ENCODE measurements around the gene TIMM8B.
"Not testable (repeated sequence)": the region's sequence is repeated elsewhere in the genome, so short reads cannot be mapped to it uniquely, and the experiment has no call there.

The TIMM8B gene

DNA sequence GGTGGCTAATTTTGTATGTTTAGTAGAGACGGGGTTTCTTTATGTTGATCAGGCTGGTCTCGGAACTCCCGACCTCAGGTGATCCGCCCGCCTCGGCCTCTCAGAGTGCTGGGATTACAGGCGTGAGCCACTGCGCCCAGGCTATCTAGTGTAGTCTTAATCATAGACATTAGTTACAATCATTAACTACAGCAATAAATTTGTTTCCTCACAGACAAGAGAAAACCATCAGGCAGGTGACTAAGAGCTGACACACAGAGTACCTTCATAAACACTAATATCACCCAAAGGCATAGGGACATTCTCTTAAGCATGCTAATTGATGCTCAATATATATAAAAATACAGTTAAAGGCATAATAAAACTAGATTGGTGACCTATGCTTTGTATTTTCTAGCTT, 19.5 kb upstream of the TIMM8B start:
- no peak for DNase-seq (ENCODE audit: low read depth)
- TF ChIP-seq, protein P1, sequence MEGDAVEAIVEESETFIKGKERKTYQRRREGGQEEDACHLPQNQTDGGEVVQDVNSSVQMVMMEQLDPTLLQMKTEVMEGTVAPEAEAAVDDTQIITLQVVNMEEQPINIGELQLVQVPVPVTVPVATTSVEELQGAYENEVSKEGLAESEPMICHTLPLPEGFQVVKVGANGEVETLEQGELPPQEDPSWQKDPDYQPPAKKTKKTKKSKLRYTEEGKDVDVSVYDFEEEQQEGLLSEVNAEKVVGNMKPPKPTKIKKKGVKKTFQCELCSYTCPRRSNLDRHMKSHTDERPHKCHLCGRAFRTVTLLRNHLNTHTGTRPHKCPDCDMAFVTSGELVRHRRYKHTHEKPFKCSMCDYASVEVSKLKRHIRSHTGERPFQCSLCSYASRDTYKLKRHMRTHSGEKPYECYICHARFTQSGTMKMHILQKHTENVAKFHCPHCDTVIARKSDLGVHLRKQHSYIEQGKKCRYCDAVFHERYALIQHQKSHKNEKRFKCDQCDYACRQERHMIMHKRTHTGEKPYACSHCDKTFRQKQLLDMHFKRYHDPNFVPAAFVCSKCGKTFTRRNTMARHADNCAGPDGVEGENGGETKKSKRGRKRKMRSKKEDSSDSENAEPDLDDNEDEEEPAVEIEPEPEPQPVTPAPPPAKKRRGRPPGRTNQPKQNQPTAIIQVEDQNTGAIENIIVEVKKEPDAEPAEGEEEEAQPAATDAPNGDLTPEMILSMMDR (conservative IDR thresholded peaks at IDR 0.05; ENCODE audit: low read depth, low read length) = no peak
- no peak overlapping the region for H3K4me3 ChIP-seq (ENCODE audit: low read length)

DNA sequence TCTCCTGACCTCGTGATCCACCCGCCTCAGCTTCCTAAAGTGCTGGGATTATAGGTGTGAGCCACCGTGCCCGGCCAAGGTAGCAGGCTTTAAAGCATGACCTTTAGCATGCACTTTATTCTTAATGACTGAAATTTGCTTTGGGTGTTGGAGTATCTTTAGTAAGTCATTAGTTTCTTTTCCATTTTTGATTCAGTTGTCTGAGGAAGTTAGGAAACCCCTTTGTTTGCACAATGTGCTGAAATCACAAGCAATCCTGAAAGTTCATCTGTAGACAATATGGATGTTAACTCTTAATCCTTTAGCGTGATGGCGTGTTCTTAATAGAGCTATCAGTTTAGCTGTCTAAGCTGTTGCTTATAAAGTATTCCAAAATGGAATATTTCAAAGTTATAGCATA, 16.9 kb upstream of the TIMM8B start:
- TF ChIP-seq, protein P1 (conservative IDR thresholded peaks at IDR 0.05; ENCODE audit: low read depth, low read length) = no peak
- no peak overlapping the region for H3K4me3 ChIP-seq (ENCODE audit: low read length)

DNA sequence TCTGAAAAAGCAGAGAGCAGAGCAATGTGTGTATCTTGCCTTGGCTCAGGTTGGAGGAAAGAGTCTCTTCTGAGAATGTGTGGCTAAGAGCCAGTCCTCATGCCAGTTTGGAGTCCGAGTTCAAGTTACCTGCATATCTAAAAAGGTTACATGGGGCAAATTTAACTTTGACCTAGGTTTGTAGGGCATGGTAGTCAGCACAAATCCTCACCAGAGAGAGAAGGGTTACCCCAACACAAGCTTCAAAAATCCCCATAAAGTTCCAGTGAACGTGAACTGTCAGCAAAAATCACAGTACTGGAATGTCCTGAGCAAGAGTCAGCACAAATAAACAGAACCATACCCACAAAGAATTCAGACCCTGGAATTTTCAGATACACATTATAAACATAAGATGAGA, 13.9 kb upstream of the TIMM8B start:
- TF ChIP-seq, protein P1 (conservative IDR thresholded peaks at IDR 0.05; ENCODE audit: low read depth, low read length) = no peak
- no peak overlapping the region for H3K4me3 ChIP-seq (ENCODE audit: low read length)
- DNase-seq (ENCODE audit: low read depth) = no peak

More for the DNA sequence above, 16.9 kb upstream of the TIMM8B start:
- no peak for DNase-seq (ENCODE audit: low read depth)

DNA sequence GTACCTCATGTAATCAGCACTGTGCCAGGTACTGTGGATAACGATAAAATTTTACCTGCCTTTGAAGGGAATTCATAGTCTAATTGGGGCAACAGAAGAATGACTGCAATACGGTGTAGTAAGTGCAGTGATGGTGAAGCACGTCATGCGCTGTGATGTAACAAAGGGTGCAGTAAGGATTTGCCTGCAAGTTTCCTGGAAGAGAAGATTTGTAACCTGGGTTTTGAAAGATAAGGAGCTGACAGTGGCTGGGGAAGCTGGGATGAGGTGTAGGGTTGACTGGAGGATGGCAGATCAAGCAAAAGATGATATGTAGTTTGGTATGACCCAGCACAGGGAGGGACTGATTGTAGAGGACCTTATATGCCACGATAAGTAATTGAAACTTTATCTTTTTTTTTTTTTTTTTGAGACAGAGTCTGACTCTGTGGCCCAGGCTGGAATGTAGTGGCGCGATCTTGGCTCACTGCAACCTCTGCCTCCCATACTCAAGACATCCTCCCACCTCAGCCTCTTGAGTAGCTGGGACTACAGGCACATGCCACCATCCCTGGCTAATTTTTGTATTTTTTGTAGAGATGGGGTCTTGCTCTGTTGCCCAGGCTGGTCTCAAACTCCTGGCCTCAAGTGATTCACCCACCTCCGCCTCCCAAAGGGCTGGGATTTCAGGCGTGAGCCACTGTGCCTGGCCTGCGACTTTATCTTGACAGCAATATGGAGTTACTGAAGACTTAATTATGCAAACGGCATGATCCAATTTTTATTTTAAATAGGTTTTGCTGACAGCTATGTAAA, 11.4 kb upstream of the TIMM8B start:
- TF ChIP-seq, protein P1 (conservative IDR thresholded peaks at IDR 0.05; ENCODE audit: low read depth, low read length) = no peak
- H3K4me3 ChIP-seq (ENCODE audit: low read length) = no peak overlapping the region
- DNase-seq (ENCODE audit: low read depth) = no peak

DNA sequence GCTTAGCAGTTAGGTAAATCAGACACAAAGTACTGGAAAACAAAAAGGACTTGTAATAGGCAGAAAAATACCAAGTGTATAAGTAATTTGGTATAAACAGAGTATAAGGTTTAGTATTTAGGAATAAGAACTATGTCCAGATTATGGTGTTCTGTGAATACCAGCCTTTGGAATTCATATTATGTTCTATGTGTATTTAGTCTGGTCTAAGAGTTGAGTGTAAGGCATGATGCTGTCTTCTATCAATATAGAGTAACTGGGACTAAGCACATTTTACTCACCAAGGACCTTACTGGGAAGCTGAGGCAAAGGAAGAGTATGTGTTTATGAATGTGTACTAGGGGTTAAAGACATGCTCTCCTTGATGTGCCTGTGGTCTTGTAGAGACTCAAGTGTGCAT, 9.6 kb upstream of the TIMM8B start:
- TF ChIP-seq, protein P1 (conservative IDR thresholded peaks at IDR 0.05; ENCODE audit: low read depth, low read length) = no peak
- no peak overlapping the region for H3K4me3 ChIP-seq (ENCODE audit: low read length)
- DNase-seq (ENCODE audit: low read depth) = no peak

DNA sequence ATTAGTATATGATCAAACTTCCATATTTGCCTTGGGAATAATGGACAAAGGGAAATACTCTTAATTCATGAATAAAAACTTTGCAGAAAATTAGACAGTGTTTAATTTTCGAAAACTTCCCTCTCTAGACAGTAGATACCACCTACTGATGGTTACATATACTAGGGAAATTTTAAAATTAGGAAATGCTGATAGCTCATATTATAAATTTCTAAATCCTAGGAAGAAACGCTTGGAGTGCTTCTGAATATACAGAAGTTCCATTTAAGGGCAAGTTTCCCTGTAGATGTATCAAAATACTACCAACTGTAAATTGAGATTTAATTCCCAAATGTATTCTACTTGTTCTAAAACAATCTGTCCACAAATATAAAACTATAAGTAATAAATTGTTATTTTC, 8.7 kb upstream of the TIMM8B start:
- not testable (repeated sequence) for DNase-seq (ENCODE audit: low read depth); H3K4me3 ChIP-seq (ENCODE audit: low read length)

DNA sequence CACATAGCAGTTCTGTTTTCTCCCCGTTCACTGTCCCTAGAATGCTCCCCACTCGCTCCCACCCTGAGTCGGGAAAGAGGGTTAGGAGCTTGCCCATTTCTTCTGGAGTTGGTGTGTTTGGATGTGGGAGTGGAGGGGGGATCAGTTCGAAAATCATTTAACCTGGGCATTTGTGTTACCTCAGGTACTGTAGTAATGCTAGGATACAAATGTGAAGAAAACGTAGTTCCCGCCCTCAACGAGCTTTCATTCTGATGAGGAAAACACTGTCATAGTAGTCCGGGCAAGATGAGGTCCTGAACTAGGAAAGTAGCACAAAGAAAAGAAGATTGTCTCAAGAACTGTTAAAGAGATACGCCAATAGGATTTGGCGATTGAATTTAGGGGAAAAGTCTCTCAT, 656 bp upstream of the TIMM8B start:
- H3K4me3 ChIP-seq (ENCODE audit: low read length) = peak overlapping the region; percentile 98
- TF ChIP-seq, protein P1 (conservative IDR thresholded peaks at IDR 0.05; ENCODE audit: low read depth, low read length) = no peak
- no peak for DNase-seq (ENCODE audit: low read depth)

Measured in retinal pigment epithelial cell (primary cell).